ENCODE measurements around the gene CBX1. TPM values are rescaled to one million over a fixed set of nuclear protein-coding genes. Genes with fewer than 3 reads are reported as not detected.

CBX1 gene
- total RNA-seq, 2 experiments from 2014 or later: 59.7 to 70.4 TPM

- intact Hi-C loops (cut with micrococcal nuclease; ENCODE audit: unreplicated experiment): loop anchor here (1.0 kb wide), 2 partner anchors 51 to 106 kb away; no protein-coding TSS in a partner anchor
- no peaks in the 10 kb centered on the region for H4K20me1 ChIP-seq (ENCODE audit: insufficient read depth, low read length)
- H3K9me2 ChIP-seq (ENCODE audit: insufficient read depth, low read length): no peaks in the 10 kb centered on the region
- no peaks in the 10 kb centered on the region for H3K4me1 ChIP-seq (ENCODE audit: insufficient read depth, low read length, poor library complexity, severe bottlenecking)
- no peaks in the 10 kb centered on the region for H3K36me3 ChIP-seq (ENCODE audit: insufficient read depth, low read length)
- BruUV-seq (replicated peaks): no TSS peak
- no peak for TF ChIP-seq EZH2phosphoT487 (IDR thresholded peaks at IDR 0.05; ENCODE audit: borderline replicate concordance, low read depth, low read length)
- TF ChIP-seq, protein P1, sequence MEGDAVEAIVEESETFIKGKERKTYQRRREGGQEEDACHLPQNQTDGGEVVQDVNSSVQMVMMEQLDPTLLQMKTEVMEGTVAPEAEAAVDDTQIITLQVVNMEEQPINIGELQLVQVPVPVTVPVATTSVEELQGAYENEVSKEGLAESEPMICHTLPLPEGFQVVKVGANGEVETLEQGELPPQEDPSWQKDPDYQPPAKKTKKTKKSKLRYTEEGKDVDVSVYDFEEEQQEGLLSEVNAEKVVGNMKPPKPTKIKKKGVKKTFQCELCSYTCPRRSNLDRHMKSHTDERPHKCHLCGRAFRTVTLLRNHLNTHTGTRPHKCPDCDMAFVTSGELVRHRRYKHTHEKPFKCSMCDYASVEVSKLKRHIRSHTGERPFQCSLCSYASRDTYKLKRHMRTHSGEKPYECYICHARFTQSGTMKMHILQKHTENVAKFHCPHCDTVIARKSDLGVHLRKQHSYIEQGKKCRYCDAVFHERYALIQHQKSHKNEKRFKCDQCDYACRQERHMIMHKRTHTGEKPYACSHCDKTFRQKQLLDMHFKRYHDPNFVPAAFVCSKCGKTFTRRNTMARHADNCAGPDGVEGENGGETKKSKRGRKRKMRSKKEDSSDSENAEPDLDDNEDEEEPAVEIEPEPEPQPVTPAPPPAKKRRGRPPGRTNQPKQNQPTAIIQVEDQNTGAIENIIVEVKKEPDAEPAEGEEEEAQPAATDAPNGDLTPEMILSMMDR (conservative IDR thresholded peaks at IDR 0.05; ENCODE audit: low read length): peak; percentile 96
- CTCF ChIA-PET (ENCODE audit: unreplicated experiment): interaction anchor here (0.6 kb wide), 2 partner anchors 102 to 215 kb away, joined by 4 to 9 read pairs; no protein-coding TSS in a partner anchor
- peak; percentile 77 for DNase-seq (ENCODE audit: low spot score)
- no peaks in the 10 kb centered on the region for H3K9me3 ChIP-seq (ENCODE audit: low read length)
- no peak overlapping the region for H2AFZ ChIP-seq (ENCODE audit: low read length)
- H3K4me2 ChIP-seq (ENCODE audit: low read length): no peak overlapping the region
- no peak overlapping the region for H3K27ac ChIP-seq (ENCODE audit: low read depth, low read length, poor library complexity, severe bottlenecking)
- POLR2A ChIA-PET: no interaction called here
- no peak overlapping the region for H3K4me3 ChIP-seq (ENCODE audit: low read depth, low read length, poor library complexity, severe bottlenecking)
- H3K79me2 ChIP-seq (ENCODE audit: insufficient read depth, low read depth, low read length): no peaks in the 10 kb centered on the region
Observed at GRCh38 chr17:48131216-48131824, 30.0 kb upstream of the CBX1 start.

- no peak for DNase-seq (ENCODE audit: low spot score)
- Histone ChIP-seq H3K4me2 (ENCODE audit: low read length) (no peak overlapping the region), H3K9me3 (ENCODE audit: low read length) (no peaks in the 10 kb centered on the region), H3K9me2 (ENCODE audit: insufficient read depth, low read length) (no peaks in the 10 kb centered on the region), H3K36me3 (ENCODE audit: insufficient read depth, low read length) (no peaks in the 10 kb centered on the region), H3K27ac (ENCODE audit: low read depth, low read length, poor library complexity, severe bottlenecking) (no peak overlapping the region), H3K4me3 (ENCODE audit: low read depth, low read length, poor library complexity, severe bottlenecking) (no peak overlapping the region), H4K20me1 (ENCODE audit: insufficient read depth, low read length) (no peaks in the 10 kb centered on the region), H3K4me1 (ENCODE audit: insufficient read depth, low read length, poor library complexity, severe bottlenecking) (no peaks in the 10 kb centered on the region), H2AFZ (ENCODE audit: low read length) (no peak overlapping the region), H3K79me2 (ENCODE audit: insufficient read depth, low read depth, low read length) (no peaks in the 10 kb centered on the region)
- CTCF ChIA-PET (ENCODE audit: unreplicated experiment): no interaction called here
- TF ChIP-seq EZH2phosphoT487 (IDR thresholded peaks at IDR 0.05; ENCODE audit: borderline replicate concordance, low read depth, low read length): no peak
- TF ChIP-seq, protein P1 (conservative IDR thresholded peaks at IDR 0.05; ENCODE audit: low read length): no peak
- intact Hi-C loops (cut with micrococcal nuclease; ENCODE audit: unreplicated experiment): no loop called here
- POLR2A ChIA-PET: no interaction called here
- no TSS peak for BruUV-seq (replicated peaks)
Observed at GRCh38 chr17:48129981-48130380, 28.7 kb upstream of the CBX1 start.

GRCh38 chr17:48128400-48128799 is 27.1 kb upstream of the CBX1 start:
- Histone ChIP-seq H3K9me3 (ENCODE audit: low read length) (no peaks in the 10 kb centered on the region), H3K4me1 (ENCODE audit: insufficient read depth, low read length, poor library complexity, severe bottlenecking) (no peaks in the 10 kb centered on the region), H3K4me3 (ENCODE audit: low read depth, low read length, poor library complexity, severe bottlenecking) (no peak overlapping the region), H4K20me1 (ENCODE audit: insufficient read depth, low read length) (no peaks in the 10 kb centered on the region), H3K4me2 (ENCODE audit: low read length) (no peak overlapping the region), H3K79me2 (ENCODE audit: insufficient read depth, low read depth, low read length) (no peaks in the 10 kb centered on the region), H2AFZ (ENCODE audit: low read length) (no peak overlapping the region), H3K9me2 (ENCODE audit: insufficient read depth, low read length) (no peaks in the 10 kb centered on the region), H3K27ac (ENCODE audit: low read depth, low read length, poor library complexity, severe bottlenecking) (no peak overlapping the region), H3K36me3 (ENCODE audit: insufficient read depth, low read length) (no peaks in the 10 kb centered on the region)
- POLR2A ChIA-PET: interaction anchor here (1.0 to 1.3 kb wide), 2 partner anchors 10 to 80 kb away, joined by 3 to 4 read pairs; partner anchors contain the start of gene NFE2L1
- intact Hi-C loops (cut with micrococcal nuclease; ENCODE audit: unreplicated experiment): no loop called here
- TF ChIP-seq EZH2phosphoT487 (IDR thresholded peaks at IDR 0.05; ENCODE audit: borderline replicate concordance, low read depth, low read length): no peak
- TF ChIP-seq, protein P1 (conservative IDR thresholded peaks at IDR 0.05; ENCODE audit: low read length): no peak
- BruUV-seq (replicated peaks): no TSS peak
- CTCF ChIA-PET (ENCODE audit: unreplicated experiment): no interaction called here
- DNase-seq (ENCODE audit: low spot score): no peak

All from OCI-LY7 (cell line).